K562 (cell line): ENCODE results near the gene FAM111B. TPM values are rescaled to one million over a fixed set of nuclear protein-coding genes. Genes with fewer than 3 reads are reported as not detected.

ENCODE experiments used
- DDX20 ChIP-seq: fragments of 450-650 bp; IDR thresholded peaks from 2 replicates; pipeline ENCODE4 v1.6.1; 2016; ENCODE audit warnings: missing genetic modification characterization, low read depth, mild to moderate bottlenecking, missing compliant biosample characterization, moderate library complexity
- FIP1L1 ChIP-seq: fragments of 200-400 bp; formaldehyde crosslinking; IDR thresholded peaks from 2 replicates; pipeline ENCODE4 v1.6.1; 2018; ENCODE audit warnings: mild to moderate bottlenecking, low read depth, low read length; ENCODE audit not compliant: poor library complexity, severe bottlenecking
- HIVEP1 ChIP-seq: fragments of 250-450 bp; sonication (Bioruptor Pico); IDR thresholded peaks from 2 replicates; pipeline ENCODE4 v1.4.0; 2020; ENCODE audit warnings: mild to moderate bottlenecking
- ILF3 ChIP-seq: fragments of 450-650 bp; IDR thresholded peaks from 2 replicates; pipeline ENCODE4 v1.6.1; 2018; ENCODE audit warnings: antibody characterized with exemption, mild to moderate bottlenecking, moderate library complexity, borderline replicate concordance
- MYC ChIP-seq, 2 experiments: fragments of 250-450 bp in 1 of 2; sonication (Bioruptor Pico) in 1 of 2; IDR thresholded peaks; 2 replicates each; pipeline versions ENCODE4 v1.5.1 to v1.6.1; 2012 to 2021; ENCODE audit warnings: low read depth in 2 of 2, borderline replicate concordance in 1 of 2, improper control_type of control experiment in 1 of 2, low read length in 1 of 2, mild to moderate bottlenecking in 1 of 2, moderate library complexity in 1 of 2
- NEUROD1 ChIP-seq: fragments of 150-350 bp; IDR thresholded peaks from 2 replicates; pipeline ENCODE4 v1.6.1; 2014; ENCODE audit warnings: borderline replicate concordance, low read length, low read depth; ENCODE audit not compliant: partially characterized antibody
- POLR2B ChIP-seq: fragments of 450-650 bp; IDR thresholded peaks from 2 replicates; pipeline ENCODE4 v1.6.1; 2018; ENCODE audit warnings: low read depth; ENCODE audit not compliant: partially characterized antibody
- RAD21 ChIP-seq, 2 experiments: fragments of 250-450 bp in 1 of 2; fragments of 450-650 bp in 1 of 2; sonication (Bioruptor Pico) in 1 of 2; formaldehyde crosslinking in 1 of 2; IDR thresholded peaks in 1 of 2; conservative IDR thresholded peaks in 1 of 2; 2 replicates each; pipeline versions ENCODE4 v1.4.0 to v1.8.0; 2020 to 2022; ENCODE audit warnings: mild to moderate bottlenecking in 2 of 2, moderate library complexity in 1 of 2
- TCF3 ChIP-seq: sonication (generic); formaldehyde crosslinking; IDR thresholded peaks from 2 replicates; pipeline ENCODE4 v1.4.0; 2020; ENCODE audit warnings: mild to moderate bottlenecking, missing genetic modification reagents
- TEAD1 ChIP-seq, 2 experiments: fragments of 450-650 bp in 1 of 2; sonication (generic) in 1 of 2; formaldehyde crosslinking; IDR thresholded peaks; 2 replicates each; pipeline versions ENCODE4 v1.4.0 to v1.8.0; 2020 to 2022; ENCODE audit warnings: mild to moderate bottlenecking in 2 of 2, missing genetic modification reagents in 1 of 2
- TSC22D4 ChIP-seq: fragments of 450-650 bp; IDR thresholded peaks from 2 replicates; pipeline ENCODE4 v1.6.1; 2016; ENCODE audit warnings: missing genetic modification characterization, missing biosample characterization, control low read depth
- ZNF239 ChIP-seq: fragments of 250-450 bp; sonication (Bioruptor Pico); IDR thresholded peaks from 2 replicates; pipeline ENCODE4 v1.4.0; 2020; ENCODE audit warnings: mild to moderate bottlenecking
- ZNF274 ChIP-seq: IDR thresholded peaks from 2 replicates; pipeline ENCODE4 v1.6.1; 2011; ENCODE audit warnings: low read depth, mild to moderate bottlenecking, low read length, moderate library complexity, borderline replicate concordance
- ZNF77 ChIP-seq: fragments of 250-450 bp; sonication (Bioruptor Pico); IDR thresholded peaks from 2 replicates; pipeline ENCODE4 v1.5.0; 2020
- ZZZ3 ChIP-seq: fragments of 450-650 bp; IDR thresholded peaks from 2 replicates; pipeline ENCODE4 v1.6.1; 2016; ENCODE audit warnings: antibody characterized with exemption, mild to moderate bottlenecking, moderate library complexity
- polyA plus RNA-seq, 8 experiments: library from polyadenylated mRNA; depleted of rRNA in 4 of 8; stranded (reverse) in 5 of 8; unstranded in 3 of 8; fragments of >200 nt; fragmentation: Nextera tagmentation in 2 of 8; fragmentation: Illumina TruSeq in 1 of 8; extraction: Ambion mirVana in 2 of 8; extraction: Trizol in 1 of 8; gene quantifications; 2 replicates each; pipeline versions ENCODE4 v1.2.1 to v1.2.3, GENCODE V29; 2011 to 2014; ENCODE audit warnings: inconsistent platforms in 1 of 8, missing spikeins in 1 of 8
- total RNA-seq, 7 experiments: library from RNA; depleted of rRNA in 6 of 7; stranded (reverse); fragments of >200 nt in 6 of 7; fragmentation: Illumina TruSeq in 2 of 7; extraction: Trizol in 2 of 7; gene quantifications; 2 replicates each; pipeline versions ENCODE4 v1.2.1 to v1.2.3, GENCODE V29; 2011 to 2021; ENCODE audit warnings: low replicate concordance in 1 of 7
- TF ChIP-seq, protein P1 (sequence below): fragments of 450-650 bp; IDR thresholded peaks from 2 replicates; pipeline ENCODE4 v1.7.1; 2018; ENCODE audit warnings: mild to moderate bottlenecking, low read depth; ENCODE audit not compliant: partially characterized antibody
- TF ChIP-seq, protein P2 (sequence below): IDR thresholded peaks from 2 replicates; pipeline ENCODE4 v1.6.1; 2011; ENCODE audit warnings: borderline replicate concordance, low read depth, mild to moderate bottlenecking, moderate library complexity, low read length; ENCODE audit not compliant: insufficient read depth, poor library complexity, severe bottlenecking
- TF ChIP-seq, protein P3 (sequence below): fragments of 250-450 bp; sonication (Bioruptor Pico); IDR thresholded peaks from 2 replicates; pipeline ENCODE4 v1.9.0; 2021; ENCODE audit warnings: mild to moderate bottlenecking
- TF ChIP-seq, protein P4 (sequence below): fragments of 450-650 bp; formaldehyde crosslinking; IDR thresholded peaks from 2 replicates; pipeline ENCODE4 v1.4.0; 2020; ENCODE audit warnings: mild to moderate bottlenecking, mixed read lengths

Gene FAM111B
- total and polyA plus RNA-seq, 9 of the 15 experiments (the other 6 are each of a cell fraction or from before 2014, with no cell fraction given) = 0.01 to 0.33 (median 0.06) TPM; not detected in 5

DNA sequence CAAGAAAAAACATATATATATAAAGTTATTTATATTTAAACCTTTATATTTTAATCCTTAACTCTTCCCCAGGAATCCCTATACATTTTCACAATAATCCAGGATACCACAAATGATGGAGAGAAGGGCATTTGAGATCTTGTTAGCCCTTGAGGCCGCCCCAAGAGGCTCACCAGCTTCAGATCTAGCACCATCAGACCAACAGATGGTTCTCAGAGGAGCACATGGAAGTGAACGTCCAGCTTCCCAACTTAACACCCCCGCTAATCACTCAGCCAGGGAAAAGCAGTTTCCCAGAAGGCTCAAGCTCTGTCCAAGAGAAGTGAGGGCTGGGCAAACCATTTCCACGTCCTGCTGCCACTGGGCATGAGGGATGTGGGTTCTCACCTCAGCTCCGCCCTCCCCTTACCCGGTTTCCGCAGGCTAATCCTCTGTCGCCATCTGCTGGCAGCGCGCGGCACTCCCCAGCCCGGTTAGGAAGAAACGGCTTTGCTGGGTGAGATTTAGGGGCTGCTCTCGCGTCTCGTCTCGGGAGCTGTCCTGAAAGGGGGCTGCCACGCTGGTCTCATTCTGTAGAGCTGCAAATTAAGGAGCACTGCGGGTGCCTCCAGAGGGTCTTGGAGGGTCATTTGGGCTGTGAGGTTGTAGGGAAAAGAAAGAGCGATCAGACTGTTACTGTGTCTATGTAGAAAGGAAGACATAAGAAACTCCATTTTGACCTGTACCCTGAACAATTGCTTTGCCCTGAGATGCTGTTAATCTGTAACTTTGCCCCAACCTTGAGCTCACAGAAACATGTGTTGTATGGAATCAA lies 28.8 kb downstream of the FAM111B start (continued):
- TF ChIP-seq, protein P1, sequence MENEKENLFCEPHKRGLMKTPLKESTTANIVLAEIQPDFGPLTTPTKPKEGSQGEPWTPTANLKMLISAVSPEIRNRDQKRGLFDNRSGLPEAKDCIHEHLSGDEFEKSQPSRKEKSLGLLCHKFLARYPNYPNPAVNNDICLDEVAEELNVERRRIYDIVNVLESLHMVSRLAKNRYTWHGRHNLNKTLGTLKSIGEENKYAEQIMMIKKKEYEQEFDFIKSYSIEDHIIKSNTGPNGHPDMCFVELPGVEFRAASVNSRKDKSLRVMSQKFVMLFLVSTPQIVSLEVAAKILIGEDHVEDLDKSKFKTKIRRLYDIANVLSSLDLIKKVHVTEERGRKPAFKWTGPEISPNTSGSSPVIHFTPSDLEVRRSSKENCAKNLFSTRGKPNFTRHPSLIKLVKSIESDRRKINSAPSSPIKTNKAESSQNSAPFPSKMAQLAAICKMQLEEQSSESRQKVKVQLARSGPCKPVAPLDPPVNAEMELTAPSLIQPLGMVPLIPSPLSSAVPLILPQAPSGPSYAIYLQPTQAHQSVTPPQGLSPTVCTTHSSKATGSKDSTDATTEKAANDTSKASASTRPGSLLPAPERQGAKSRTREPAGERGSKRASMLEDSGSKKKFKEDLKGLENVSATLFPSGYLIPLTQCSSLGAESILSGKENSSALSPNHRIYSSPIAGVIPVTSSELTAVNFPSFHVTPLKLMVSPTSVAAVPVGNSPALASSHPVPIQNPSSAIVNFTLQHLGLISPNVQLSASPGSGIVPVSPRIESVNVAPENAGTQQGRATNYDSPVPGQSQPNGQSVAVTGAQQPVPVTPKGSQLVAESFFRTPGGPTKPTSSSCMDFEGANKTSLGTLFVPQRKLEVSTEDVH = no peak
- TF ChIP-seq MYC (IDR thresholded peaks at IDR 0.05; ENCODE audit: low read depth, low read length) (no peak), MYC (CRISPR knock-in tag; IDR thresholded peaks at IDR 0.05; ENCODE audit: borderline replicate concordance, low read depth) (no peak), RAD21 (CRISPR knock-in tag; conservative IDR thresholded peaks at IDR 0.05 in 1 of 2, IDR thresholded peaks at IDR 0.05 in 1 of 2) (peak; percentile 83 to 88), HIVEP1 (CRISPR knock-in tag) (no peak), ZZZ3 (no peak), ZNF274 (no peak), TSC22D4 (tag) (no peak), DDX20 (peak; percentile 72), FIP1L1 (no peak), ZNF239 (CRISPR knock-in tag) (no peak), TEAD1 (CRISPR knock-in tag; IDR thresholded peaks at IDR 0.05) (0 out of 4 replicates have a peak, but pooled peaks of 1 of the 2 experiments have one; percentile 38), ZNF77 (CRISPR knock-in tag) (no peak), TCF3 (CRISPR knock-in tag) (no peak), ILF3 (no peak), POLR2B (no peak), NEUROD1 (no peak)
- TF ChIP-seq, protein P2, sequence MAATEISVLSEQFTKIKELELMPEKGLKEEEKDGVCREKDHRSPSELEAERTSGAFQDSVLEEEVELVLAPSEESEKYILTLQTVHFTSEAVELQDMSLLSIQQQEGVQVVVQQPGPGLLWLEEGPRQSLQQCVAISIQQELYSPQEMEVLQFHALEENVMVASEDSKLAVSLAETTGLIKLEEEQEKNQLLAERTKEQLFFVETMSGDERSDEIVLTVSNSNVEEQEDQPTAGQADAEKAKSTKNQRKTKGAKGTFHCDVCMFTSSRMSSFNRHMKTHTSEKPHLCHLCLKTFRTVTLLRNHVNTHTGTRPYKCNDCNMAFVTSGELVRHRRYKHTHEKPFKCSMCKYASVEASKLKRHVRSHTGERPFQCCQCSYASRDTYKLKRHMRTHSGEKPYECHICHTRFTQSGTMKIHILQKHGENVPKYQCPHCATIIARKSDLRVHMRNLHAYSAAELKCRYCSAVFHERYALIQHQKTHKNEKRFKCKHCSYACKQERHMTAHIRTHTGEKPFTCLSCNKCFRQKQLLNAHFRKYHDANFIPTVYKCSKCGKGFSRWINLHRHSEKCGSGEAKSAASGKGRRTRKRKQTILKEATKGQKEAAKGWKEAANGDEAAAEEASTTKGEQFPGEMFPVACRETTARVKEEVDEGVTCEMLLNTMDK = peak; percentile 63
- TF ChIP-seq, protein P3, sequence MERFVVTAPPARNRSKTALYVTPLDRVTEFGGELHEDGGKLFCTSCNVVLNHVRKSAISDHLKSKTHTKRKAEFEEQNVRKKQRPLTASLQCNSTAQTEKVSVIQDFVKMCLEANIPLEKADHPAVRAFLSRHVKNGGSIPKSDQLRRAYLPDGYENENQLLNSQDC = no peak
- TF ChIP-seq, protein P4, sequence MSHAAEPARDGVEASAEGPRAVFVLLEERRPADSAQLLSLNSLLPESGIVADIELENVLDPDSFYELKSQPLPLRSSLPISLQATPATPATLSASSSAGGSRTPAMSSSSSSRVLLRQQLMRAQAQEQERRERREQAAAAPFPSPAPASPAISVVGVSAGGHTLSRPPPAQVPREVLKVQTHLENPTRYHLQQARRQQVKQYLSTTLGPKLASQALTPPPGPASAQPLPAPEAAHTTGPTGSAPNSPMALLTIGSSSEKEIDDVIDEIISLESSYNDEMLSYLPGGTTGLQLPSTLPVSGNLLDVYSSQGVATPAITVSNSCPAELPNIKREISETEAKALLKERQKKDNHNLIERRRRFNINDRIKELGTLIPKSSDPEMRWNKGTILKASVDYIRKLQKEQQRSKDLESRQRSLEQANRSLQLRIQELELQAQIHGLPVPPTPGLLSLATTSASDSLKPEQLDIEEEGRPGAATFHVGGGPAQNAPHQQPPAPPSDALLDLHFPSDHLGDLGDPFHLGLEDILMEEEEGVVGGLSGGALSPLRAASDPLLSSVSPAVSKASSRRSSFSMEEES = no peak
